ENCODE results near the gene DUSP7.

- TF ChIP-seq CTCF (IDR thresholded peaks at IDR 0.05): no peak
- no peak for TF ChIP-seq ZFX (IDR thresholded peaks at IDR 0.05; ENCODE audit: borderline replicate concordance)
Observed at GRCh38 chr3:52082951-52083350, 26.6 kb upstream of the DUSP7 start.

Data from 22Rv1 (cell line).